ENCODE data around the gene UBN2.

UBN2 gene

GRCh38 chr7:139232377-139232717 is 1.3 kb downstream of the UBN2 start:
- no peaks in the 10 kb centered on the region for H3K9me2 ChIP-seq (replicated peaks; ENCODE audit: insufficient read depth, low read length)
- H3K9me3 ChIP-seq (ENCODE audit: insufficient read depth, low read length) = no peaks in the 10 kb centered on the region
- no peaks in the 10 kb centered on the region for H3K36me3 ChIP-seq (ENCODE audit: low read length)
- peak overlapping the region; percentile 74 for H3K9ac ChIP-seq (ENCODE audit: low read length)
- no peaks in the 10 kb centered on the region for H4K20me1 ChIP-seq (ENCODE audit: low read depth, low read length)
- H3F3A ChIP-seq (ENCODE audit: insufficient read depth) = 0 out of 2 replicates have a peak, but pooled peaks cover 4% of the 10 kb centered on the region
- H3K27me3 ChIP-seq (ENCODE audit: low read length) = no peaks in the 10 kb centered on the region
- H3K4me2 ChIP-seq (ENCODE audit: low read depth, low read length, poor library complexity, severe bottlenecking) = peak overlapping the region; percentile 85
- TF ChIP-seq EZH2phosphoT487 (conservative IDR thresholded peaks at IDR 0.05; ENCODE audit: low read length) (no peak), CTCF (IDR thresholded peaks at IDR 0.05; ENCODE audit: insufficient read depth, low read length, poor library complexity, severe bottlenecking) (no peak)
- H3K79me2 ChIP-seq (ENCODE audit: insufficient read depth, low read length) = 0 out of 2 replicates have a peak, but pooled peaks cover 3% of the 10 kb centered on the region
- peak overlapping the region; percentile 95 for H3K4me3 ChIP-seq (ENCODE audit: insufficient read depth, low read length, poor library complexity, severe bottlenecking)
- peak overlapping the region; percentile 33 for H2AFZ ChIP-seq (ENCODE audit: low read depth, low read length, severe bottlenecking)
- H3K27ac ChIP-seq (ENCODE audit: low read depth, low read length) = no peak overlapping the region

GRCh38 chr7:139232904-139233303 is 1.9 kb downstream of the UBN2 start:
- H3K9me3 ChIP-seq (ENCODE audit: insufficient read depth, low read length) = no peaks in the 10 kb centered on the region
- no peaks in the 10 kb centered on the region for H3K27me3 ChIP-seq (ENCODE audit: low read length)
- no peaks in the 10 kb centered on the region for H4K20me1 ChIP-seq (ENCODE audit: low read depth, low read length)
- H3K9ac ChIP-seq (ENCODE audit: low read length) = no peak overlapping the region
- no peaks in the 10 kb centered on the region for H3K9me2 ChIP-seq (replicated peaks; ENCODE audit: insufficient read depth, low read length)
- H3K36me3 ChIP-seq (ENCODE audit: low read length) = no peaks in the 10 kb centered on the region
- H3F3A ChIP-seq (ENCODE audit: insufficient read depth) = 0 out of 2 replicates have a peak, but pooled peaks cover 4% of the 10 kb centered on the region
- peak overlapping the region; percentile 85 for H3K4me2 ChIP-seq (ENCODE audit: low read depth, low read length, poor library complexity, severe bottlenecking)
- no peak overlapping the region for H3K27ac ChIP-seq (ENCODE audit: low read depth, low read length)
- 0 out of 2 replicates have a peak, but pooled peaks cover 3% of the 10 kb centered on the region for H3K79me2 ChIP-seq (ENCODE audit: insufficient read depth, low read length)
- H3K4me3 ChIP-seq (ENCODE audit: insufficient read depth, low read length, poor library complexity, severe bottlenecking) = peak overlapping the region; percentile 95
- TF ChIP-seq EZH2phosphoT487 (conservative IDR thresholded peaks at IDR 0.05; ENCODE audit: low read length) = no peak
- TF ChIP-seq CTCF (IDR thresholded peaks at IDR 0.05; ENCODE audit: insufficient read depth, low read length, poor library complexity, severe bottlenecking) = no peak
- no peak overlapping the region for H2AFZ ChIP-seq (ENCODE audit: low read depth, low read length, severe bottlenecking)

GRCh38 chr7:139241258-139241657 is 10.2 kb downstream of the UBN2 start:
- H3K36me3 ChIP-seq (ENCODE audit: low read length) = 0 out of 2 replicates have a peak, but pooled peaks cover 4% of the 10 kb centered on the region
- no peak for TF ChIP-seq CTCF (IDR thresholded peaks at IDR 0.05; ENCODE audit: insufficient read depth, low read length, poor library complexity, severe bottlenecking)
- TF ChIP-seq EZH2phosphoT487 (conservative IDR thresholded peaks at IDR 0.05; ENCODE audit: low read length) = no peak
- H3K9me2 ChIP-seq (replicated peaks; ENCODE audit: insufficient read depth, low read length) = no peaks in the 10 kb centered on the region
- no peak overlapping the region for H3K27ac ChIP-seq (ENCODE audit: low read depth, low read length)
- H4K20me1 ChIP-seq (ENCODE audit: low read depth, low read length) = no peaks in the 10 kb centered on the region
- H3K4me3 ChIP-seq (ENCODE audit: insufficient read depth, low read length, poor library complexity, severe bottlenecking) = no peak overlapping the region
- no peaks in the 10 kb centered on the region for H3F3A ChIP-seq (ENCODE audit: insufficient read depth)
- no peak overlapping the region for H3K4me2 ChIP-seq (ENCODE audit: low read depth, low read length, poor library complexity, severe bottlenecking)
- no peaks in the 10 kb centered on the region for H3K9me3 ChIP-seq (ENCODE audit: insufficient read depth, low read length)
- H3K27me3 ChIP-seq (ENCODE audit: low read length) = no peaks in the 10 kb centered on the region
- no peak overlapping the region for H3K9ac ChIP-seq (ENCODE audit: low read length)
- no peak overlapping the region for H2AFZ ChIP-seq (ENCODE audit: low read depth, low read length, severe bottlenecking)
- no peaks in the 10 kb centered on the region for H3K79me2 ChIP-seq (ENCODE audit: insufficient read depth, low read length)

All from SU-DHL-6 (cell line).